Measurements from ENCODE around the gene ZNF518B.

The ZNF518B gene

DNA sequence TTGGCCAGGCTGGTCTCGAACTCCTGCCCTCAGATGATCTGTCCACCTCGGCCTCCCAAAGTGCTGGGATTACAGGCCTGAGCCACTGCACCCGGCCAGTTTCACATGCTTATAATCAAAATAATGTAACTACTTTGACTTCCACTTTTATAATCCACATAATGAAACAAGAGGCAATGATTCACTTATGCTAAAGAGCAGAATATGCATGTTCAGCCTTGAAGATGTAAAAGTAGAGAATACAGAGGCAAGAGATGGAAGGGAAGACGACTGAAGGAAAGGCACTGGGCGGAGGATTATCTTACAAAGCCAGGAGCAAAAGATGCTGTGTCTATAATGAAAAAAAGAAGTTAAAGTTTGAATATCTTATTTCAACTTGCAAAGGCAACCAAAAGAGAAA is 13.3 kb upstream of the ZNF518B start:
- TF ChIP-seq, protein P1, sequence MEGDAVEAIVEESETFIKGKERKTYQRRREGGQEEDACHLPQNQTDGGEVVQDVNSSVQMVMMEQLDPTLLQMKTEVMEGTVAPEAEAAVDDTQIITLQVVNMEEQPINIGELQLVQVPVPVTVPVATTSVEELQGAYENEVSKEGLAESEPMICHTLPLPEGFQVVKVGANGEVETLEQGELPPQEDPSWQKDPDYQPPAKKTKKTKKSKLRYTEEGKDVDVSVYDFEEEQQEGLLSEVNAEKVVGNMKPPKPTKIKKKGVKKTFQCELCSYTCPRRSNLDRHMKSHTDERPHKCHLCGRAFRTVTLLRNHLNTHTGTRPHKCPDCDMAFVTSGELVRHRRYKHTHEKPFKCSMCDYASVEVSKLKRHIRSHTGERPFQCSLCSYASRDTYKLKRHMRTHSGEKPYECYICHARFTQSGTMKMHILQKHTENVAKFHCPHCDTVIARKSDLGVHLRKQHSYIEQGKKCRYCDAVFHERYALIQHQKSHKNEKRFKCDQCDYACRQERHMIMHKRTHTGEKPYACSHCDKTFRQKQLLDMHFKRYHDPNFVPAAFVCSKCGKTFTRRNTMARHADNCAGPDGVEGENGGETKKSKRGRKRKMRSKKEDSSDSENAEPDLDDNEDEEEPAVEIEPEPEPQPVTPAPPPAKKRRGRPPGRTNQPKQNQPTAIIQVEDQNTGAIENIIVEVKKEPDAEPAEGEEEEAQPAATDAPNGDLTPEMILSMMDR (IDR thresholded peaks at IDR 0.05; ENCODE audit: low read depth, low read length), result no peak
- DNase-seq (ENCODE audit: low read depth, low spot score), result no peak
- in situ Hi-C loops (cut with HindIII; ENCODE audit: low sequenced_read_pairs), result no loop called here

DNA sequence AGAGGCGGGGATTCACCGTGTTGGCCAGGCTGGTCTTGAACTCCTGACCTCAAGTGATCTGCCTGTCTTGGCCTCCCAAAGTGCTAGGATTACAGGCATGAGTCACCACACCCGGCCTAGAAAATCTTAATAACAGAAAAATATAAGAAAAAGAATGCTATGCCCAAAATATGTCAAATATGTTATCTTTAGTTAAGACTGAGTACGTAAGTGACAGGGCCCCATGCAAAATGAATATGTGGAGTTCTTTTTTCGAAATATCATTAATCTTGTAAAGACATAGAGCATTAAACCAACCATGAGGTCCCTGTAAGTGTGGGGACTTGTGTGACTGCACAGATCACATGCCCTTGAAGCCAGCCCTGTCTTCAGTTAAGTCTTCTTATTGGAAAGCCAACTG is 8.9 kb upstream of the ZNF518B start:
- DNase-seq (ENCODE audit: low read depth, low spot score), result no peak
- TF ChIP-seq, protein P1 (IDR thresholded peaks at IDR 0.05; ENCODE audit: low read depth, low read length), result no peak
- no peak overlapping the region for H3K4me3 ChIP-seq (ENCODE audit: low read depth, low read length)
- in situ Hi-C loops (cut with HindIII; ENCODE audit: low sequenced_read_pairs), result no loop called here

More for the DNA sequence above, 13.3 kb upstream of the ZNF518B start:
- H3K4me3 ChIP-seq (ENCODE audit: low read depth, low read length), result no peak overlapping the region

DNA sequence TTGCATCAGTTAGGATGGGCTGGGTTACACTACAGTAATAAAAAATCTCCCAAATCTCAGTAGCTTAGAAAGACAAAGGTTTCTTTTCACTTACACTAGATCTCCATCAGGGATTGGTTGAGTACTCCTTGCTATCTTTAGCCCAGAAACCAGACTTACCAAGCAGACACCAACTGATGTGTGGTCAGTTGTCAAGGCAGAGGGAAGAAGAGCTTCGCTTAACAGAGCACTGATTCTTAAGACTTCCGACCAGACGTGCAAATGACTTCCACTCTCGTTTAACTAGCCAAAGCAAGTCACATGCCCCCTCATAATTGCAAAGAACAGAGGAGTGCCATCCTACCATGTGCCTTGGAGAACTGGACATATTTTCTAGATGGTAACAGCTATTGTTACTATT is 5.7 kb upstream of the ZNF518B start:
- in situ Hi-C loops (cut with HindIII; ENCODE audit: low sequenced_read_pairs), result no loop called here
- TF ChIP-seq, protein P1 (IDR thresholded peaks at IDR 0.05; ENCODE audit: low read depth, low read length), result no peak
- H3K4me3 ChIP-seq (ENCODE audit: low read depth, low read length), result no peak overlapping the region
- no peak for DNase-seq (ENCODE audit: low read depth, low spot score)

DNA sequence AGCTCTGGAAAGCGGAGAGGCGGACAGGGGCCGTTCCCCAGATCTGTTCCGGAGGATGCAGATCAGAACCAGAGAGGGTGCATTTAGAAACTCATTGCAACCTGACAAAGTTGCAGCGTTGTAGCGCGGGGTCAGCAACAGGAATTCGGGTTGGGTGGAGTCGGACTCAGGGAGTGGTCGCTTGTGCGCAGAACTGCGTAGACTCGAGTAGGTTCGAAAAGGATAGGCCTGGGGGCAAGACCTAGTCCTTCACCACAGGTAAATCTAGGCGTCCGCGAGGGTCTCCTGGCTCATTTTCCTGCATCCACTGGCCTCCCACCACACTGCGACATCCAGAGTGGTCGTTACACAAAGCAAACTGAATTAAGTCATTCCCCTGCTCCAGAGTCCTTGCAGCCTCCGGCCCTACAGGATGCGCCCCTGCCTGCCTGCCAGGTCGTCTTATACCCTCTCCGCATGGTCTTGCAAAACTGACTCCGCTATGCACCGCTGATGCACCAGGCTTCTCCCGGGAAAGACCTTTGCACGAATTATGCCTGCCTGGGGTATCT is 4.7 kb upstream of the ZNF518B start:
- TF ChIP-seq, protein P1 (IDR thresholded peaks at IDR 0.05; ENCODE audit: low read depth, low read length), result no peak
- in situ Hi-C loops (cut with HindIII; ENCODE audit: low sequenced_read_pairs), result no loop called here
- DNase-seq (ENCODE audit: low read depth, low spot score), result no peak
- peak overlapping the region; percentile 6 for H3K4me3 ChIP-seq (ENCODE audit: low read depth, low read length)

DNA sequence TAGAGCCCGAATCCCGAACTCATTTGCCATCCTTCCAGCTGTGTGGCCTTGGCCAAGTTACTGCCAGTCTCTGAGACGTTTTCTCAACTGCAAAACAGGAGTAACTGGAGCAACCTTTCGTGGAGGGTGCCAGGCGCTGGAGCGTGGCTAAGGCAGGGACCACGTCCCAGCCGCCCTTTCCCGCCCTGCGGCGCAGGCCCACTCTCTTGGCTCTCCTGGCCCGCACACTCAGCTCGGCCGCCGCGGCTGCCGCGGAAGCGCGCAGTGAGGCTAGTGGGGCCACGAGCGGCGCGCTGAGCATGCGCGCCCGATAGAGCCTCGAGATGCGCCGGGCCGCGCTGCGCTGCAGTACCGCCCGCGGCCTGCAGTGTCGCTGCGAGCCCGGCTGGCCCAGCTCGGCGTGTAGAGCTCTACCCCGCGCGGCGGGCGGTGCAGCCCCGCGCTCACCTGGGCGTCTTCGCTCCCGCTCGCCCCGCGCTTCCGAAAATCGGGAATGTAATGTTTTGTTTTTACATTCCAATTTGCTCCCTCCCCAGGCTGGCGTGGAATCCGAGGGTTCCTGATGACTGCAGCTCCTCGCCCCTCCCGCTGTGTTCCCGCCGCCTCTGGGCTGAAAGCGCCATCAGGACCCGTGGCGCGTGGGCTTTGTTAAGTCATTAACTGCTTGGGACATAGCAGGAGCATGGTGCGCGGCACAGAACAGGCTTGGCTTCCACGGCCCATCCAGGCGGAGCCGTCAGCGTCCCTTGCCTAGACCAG is 4.0 kb upstream of the ZNF518B start:
- in situ Hi-C loops (cut with HindIII; ENCODE audit: low sequenced_read_pairs), result no loop called here
- peak; percentile 54 for DNase-seq (ENCODE audit: low read depth, low spot score)
- TF ChIP-seq, protein P1 (IDR thresholded peaks at IDR 0.05; ENCODE audit: low read depth, low read length), result peak; percentile 81
- H3K4me3 ChIP-seq (ENCODE audit: low read depth, low read length), result peak overlapping the region; percentile 6

DNA sequence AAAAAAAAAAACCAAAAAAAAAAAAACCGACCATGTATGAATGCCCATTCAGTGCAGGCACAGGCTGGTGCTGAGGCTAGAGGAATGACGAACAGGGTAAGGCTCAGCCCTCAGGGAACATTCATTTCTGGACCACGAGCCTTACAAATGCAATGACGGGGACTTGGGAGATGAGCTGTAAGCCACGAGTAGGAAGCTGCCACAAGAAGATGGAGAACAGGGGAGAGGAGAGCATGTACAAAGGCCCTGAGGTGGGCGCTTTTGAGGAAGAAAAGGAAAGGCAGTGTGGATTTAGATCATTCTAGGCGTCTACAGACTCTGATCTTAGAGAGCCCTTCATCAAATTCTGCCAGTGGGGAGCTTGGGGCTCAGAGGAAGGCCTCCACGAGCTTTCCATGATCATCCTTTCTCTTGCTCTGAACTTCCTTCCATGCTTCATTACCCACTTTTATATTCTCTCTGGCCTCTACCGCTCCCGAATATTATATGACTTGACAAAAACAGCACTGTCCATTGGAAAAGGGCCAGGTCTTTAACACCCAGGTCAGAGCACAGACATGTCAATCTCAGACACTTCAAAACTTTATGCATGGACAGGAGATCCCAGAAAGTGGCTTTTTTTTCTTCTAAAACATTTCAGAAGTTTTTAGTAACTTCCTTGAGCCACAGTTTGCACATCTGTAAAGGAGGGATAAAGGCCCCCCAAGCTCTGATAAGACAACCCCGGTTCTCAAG is 3.3 kb upstream of the ZNF518B start:
- no peak overlapping the region for H3K4me3 ChIP-seq (ENCODE audit: low read depth, low read length)
- DNase-seq (ENCODE audit: low read depth, low spot score), result no peak
- in situ Hi-C loops (cut with HindIII; ENCODE audit: low sequenced_read_pairs), result no loop called here
- TF ChIP-seq, protein P1 (IDR thresholded peaks at IDR 0.05; ENCODE audit: low read depth, low read length), result no peak
